ENCODE results near the gene SLC35F1.
"Not testable (repeated sequence)": the region's sequence is repeated elsewhere in the genome, so short reads cannot be mapped to it uniquely, and the experiment has no call there.

Gene SLC35F1

DNA sequence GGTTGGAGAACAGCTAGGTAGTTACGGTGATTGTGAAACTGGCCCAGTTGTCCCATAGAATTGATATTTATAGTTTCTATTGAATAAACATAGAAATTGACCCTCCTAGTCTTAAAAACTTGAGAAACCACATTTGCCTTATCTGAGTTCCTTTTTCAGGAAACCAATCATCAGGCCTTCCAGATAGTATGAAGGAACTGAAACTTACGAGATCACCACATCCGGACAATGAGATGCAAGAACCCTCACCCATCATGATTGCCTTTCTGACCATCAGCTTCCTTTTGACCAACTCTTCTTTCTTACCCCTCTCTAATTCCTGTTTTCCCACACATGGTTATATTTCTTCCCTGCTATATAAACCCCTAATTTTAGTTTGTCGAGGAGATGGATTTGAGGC is 21.8 kb downstream of the SLC35F1 start:
- DNase-seq = no peak

DNA sequence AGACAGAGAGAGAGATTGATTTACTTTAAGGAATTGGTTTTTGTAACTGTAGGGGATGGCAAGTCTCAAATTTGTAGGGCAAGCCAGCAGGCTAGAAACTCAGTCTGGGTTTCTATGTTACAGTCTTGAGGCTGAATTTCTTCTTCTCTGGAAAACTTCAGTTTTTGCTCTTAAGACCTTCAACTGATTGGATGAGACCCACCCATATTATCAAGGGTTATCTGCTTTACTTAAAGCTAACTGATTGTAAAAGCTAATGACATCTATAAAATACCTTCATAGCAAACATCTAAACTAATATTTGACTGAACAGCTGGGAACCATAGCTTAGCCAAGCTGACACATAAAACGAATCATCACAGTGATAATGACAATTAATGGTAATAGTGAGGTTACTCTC is 22.4 kb downstream of the SLC35F1 start:
- DNase-seq = no peak

- no peak for DNase-seq
Measured at GRCh38 chr6:117930645-117931044, 23.6 kb downstream of the SLC35F1 start.

DNA sequence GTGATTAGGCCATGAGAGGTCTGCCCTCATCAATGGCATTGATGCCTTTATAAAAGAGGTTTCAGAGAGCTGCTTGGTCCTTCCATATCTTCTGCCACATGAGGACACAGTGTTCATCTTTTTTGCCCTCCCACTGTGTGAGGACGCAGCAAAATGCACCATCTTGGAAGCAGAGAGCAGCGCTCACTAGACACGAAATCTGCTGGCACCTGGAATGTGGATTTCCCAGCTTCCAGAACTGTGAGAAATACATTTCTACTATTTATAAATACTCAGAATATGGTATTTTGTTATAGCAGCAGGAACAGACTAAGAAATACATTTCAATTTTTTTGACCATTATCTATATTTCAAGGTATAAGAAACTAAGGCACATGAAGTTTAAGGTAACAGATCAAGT is 24.9 kb downstream of the SLC35F1 start:
- no peak for DNase-seq

- no peak for DNase-seq
Measured at GRCh38 chr6:117932676-117933075, 25.6 kb downstream of the SLC35F1 start.

DNA sequence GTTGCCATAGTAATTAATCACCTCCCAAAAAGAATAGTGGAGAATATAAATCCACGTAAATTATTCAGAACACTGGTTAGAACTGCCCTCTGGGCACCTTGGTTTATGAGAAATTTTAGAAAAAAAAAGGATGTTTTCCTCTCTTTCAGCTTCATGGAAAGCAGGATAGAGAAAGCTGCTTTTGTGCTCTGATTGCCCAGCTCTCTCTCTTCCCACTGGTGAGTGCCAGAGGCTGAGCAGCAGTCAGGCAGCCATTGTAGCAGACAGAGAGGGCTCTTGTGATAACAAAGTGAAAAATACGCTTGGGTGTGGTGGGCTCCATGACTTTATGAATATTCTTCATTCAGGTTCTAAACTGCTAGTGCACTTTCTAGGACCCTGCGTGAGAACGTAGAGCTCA is 26.4 kb downstream of the SLC35F1 start:
- no peak for DNase-seq

- peak; percentile 3 for DNase-seq
Measured at GRCh38 chr6:117938311-117938995, 31.4 kb downstream of the SLC35F1 start.

- DNase-seq = no peak
Measured at GRCh38 chr6:117947234-117947633, 40.2 kb downstream of the SLC35F1 start.

DNA sequence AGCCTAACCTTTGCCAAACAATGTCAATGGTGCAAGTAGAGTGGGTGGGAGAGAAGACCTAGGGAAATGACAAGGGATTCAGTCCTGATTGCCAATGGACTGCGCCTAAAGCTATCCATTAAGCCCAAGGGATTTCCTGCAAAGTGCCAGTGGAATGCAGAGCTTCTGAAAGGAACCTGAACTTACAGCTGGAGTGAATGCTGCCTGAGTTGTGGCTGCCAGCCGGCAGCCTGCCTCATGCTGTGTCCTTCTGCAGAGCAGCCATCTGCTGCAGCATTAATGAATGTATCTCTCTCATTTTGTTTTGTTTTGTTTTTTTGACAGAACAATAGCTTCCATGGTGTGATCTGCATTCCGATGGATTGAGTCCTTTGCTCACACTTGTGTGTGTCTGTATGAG is 44.7 kb downstream of the SLC35F1 start:
- DNase-seq = peak; percentile 0

DNA sequence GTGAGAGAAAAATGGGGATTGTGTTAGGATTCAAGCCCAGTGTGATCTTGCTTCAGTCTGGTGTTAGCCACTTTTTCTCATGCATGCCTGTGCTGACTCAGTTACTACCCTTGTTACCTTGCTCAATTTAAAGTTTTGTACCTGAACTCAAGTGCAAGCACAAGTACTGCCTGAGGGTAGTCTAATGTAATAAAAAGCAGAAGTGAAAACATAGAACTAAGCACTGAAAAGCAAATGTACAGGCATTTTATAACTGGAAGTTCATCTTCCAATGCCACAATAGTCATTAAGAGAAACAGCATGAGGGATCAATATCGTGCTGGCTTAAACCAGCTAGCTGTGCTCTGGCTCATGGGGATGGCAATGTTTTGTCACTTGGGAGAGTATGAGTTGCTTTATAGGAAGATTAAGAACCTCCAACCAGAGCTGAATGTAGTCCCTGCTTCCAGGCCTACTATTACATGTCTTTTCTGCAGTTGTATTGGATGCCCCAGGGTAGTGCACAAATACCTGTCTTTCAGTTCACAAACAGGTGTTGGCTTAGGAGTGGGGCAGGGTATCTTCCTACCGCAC is 48.7 kb downstream of the SLC35F1 start:
- no peak for DNase-seq

GRCh38 chr6:117956386-117956785 is 49.3 kb downstream of the SLC35F1 start:
- DNase-seq = no peak

- DNase-seq = no peak
Measured at GRCh38 chr6:117958536-117958935, 51.5 kb downstream of the SLC35F1 start.

DNA sequence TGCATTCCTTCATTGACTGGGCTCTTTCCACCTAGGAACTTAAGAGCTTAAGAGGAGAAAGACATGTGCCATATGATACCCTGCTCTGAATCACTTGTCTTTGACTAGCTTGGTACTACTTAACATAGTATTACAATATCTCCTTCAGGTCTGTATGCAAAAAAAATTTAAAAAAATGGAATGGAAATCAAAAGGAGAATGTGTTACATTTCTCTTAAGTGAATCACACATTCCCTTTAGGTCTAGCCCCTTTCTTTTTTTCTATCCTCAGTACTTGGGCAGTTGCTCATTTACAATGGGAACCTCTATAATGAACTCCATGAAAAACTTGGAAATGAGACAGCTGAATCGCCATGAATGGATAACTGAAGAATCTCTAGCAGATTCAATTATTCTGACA is 53.8 kb downstream of the SLC35F1 start:
- DNase-seq = no peak

DNA sequence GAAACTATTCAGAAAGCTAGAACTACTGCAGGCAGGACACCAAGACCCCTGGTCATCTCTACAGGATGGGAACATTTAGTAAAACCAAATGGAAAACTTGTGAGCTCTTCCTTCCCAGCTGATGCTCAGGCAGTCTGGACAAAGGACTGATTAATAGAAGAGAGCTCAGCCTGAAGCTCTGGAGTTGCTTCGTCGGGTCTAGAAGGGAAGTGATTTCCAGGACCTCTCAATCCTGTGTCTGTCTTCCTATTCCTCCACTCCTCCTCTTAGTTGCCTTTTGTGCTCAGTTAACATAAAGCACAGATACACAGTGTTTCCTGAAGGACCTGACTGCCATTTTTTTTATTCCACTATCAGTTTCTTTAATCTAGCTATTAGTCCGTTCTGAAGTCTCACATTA is 54.2 kb downstream of the SLC35F1 start:
- DNase-seq = no peak

DNA sequence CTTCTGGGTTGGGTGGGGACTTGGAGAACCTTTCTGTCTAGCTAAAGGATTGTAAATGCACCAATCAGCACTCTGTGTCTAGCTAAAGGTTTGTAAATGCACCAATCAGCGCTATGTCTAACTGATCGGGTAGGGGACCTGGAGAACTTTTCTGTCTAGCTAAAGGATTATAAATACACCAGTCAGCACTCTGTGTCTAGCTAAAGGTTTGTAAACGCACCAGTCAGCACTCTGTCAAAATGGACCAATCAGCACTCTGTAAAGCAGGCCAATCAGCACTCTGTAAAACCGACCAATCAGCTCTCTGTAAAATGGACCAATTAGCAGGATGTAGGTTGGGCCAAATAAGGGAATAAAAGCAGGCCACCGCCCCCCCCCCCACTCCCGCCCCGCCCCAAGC is 58.7 kb downstream of the SLC35F1 start:
- not testable (repeated sequence) for DNase-seq

GRCh38 chr6:117971637-117972036 is 64.6 kb downstream of the SLC35F1 start:
- no peak for DNase-seq

GRCh38 chr6:117974914-117975627 is 68.0 kb downstream of the SLC35F1 start:
- DNase-seq = peak; percentile 2

GRCh38 chr6:117976030-117976651 is 69.1 kb downstream of the SLC35F1 start:
- DNase-seq = peak; percentile 64

DNA sequence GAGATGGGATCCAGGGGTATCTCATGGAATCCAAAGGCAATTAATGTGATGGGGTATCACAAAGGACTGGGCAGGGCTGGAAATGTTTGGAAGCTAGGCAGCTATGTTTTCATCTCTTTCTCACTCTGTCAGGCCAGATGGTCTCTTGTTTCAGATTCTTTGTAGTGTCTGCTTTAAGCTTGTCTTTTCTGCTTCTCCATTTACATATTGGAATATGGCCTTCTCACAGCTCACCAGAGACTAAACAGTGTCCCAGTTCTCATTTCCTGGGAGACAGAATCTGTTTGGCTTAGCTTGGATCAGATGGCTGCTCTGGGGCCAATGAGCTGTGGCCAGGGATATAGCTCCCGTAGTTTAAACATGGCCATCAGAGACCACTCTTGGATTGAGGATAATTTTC is 78.9 kb downstream of the SLC35F1 start:
- DNase-seq = peak; percentile 1

DNA sequence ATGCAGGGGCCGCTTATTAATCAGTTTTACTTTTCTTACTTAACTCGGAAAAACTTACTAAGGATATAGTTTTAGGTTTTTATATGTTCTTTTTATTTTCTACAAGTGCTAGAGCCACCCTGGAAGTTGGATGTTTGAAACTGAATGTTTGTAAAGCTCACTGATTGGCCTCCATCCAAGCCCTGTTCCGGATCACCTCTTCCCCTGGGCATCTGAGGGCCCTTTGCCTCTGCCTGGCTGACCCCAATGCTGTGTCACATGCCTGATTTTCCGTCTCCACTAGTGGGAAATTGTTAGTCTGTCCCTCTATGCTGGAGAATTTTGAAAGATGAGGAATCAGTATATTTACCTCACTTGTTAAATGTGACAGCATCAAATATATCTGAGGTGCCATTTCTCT is 79.3 kb downstream of the SLC35F1 start:
- peak; percentile 1 for DNase-seq

- DNase-seq = no peak
Measured at GRCh38 chr6:117989086-117989485, 82.0 kb downstream of the SLC35F1 start.

DNA sequence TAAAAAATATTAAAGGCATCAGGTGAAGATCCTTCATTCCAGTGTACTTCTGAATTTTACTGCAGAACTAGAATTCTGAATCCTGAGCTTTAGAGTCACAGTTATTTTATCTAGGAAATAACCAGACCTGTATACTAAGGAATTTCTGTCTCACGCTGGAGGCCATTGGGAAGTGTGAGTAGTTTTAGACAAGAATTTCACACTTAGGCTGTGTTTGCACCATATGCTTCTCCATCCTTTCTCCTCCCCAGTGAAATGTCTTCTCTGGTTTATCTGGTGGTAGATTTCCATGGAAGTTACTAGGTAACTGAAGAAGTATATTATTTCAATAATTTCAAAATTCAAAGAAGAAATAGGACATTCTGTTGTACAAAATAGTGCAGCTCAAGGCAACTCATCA is 83.1 kb downstream of the SLC35F1 start:
- no peak for DNase-seq

DNA sequence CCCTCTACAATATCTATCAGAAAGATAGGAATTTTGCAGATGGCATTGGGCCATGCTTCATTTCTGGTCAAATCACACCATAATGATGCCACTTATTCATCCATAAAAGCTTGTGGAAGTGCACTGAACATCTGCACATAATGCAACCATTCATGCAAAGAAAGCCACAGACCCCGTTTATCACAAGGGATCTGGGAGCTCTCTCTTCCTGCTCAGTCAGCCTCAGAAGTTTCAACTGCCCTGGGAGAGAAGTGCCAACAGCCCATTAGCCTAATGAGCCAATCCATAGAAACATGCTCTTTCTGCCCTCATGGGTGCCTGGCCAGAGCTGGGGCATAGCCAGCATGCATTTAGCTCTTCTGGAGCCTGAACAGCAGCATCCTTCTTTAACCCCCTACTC is 85.8 kb downstream of the SLC35F1 start:
- DNase-seq = no peak

GRCh38 chr6:118012944-118013343 is 105.9 kb downstream of the SLC35F1 start:
- DNase-seq = no peak

Data from NCI-H69 (cell line).